OCI-LY7 (cell line): ENCODE results near the gene TMPRSS6. TPM values are rescaled to one million over a fixed set of nuclear protein-coding genes. Genes with fewer than 3 reads are reported as not detected.

Source experiments
- BruUV-seq: library from RNA; stranded (reverse); fragments of 400-500 nt; replicated peaks from 2 replicates; lab custom pipeline; 2021; lab: Mats Ljungman, UMichigan
- CTCF ChIA-PET: fragments of 300-600 bp; sonication (Branson Sonifier 250); formaldehyde crosslinking; loops from one replicate; lab custom pipeline; 2022; ENCODE audit warnings: antibody characterized with exemption; ENCODE audit not compliant: unreplicated experiment; lab: Charles Lee
- POLR2A ChIA-PET: fragments of 300-600 bp; sonication (Branson Sonifier 250); formaldehyde crosslinking; loops from one replicate; lab custom pipeline; 2022; ENCODE audit warnings: antibody characterized with exemption; lab: Charles Lee
- DNase-seq: peaks from one replicate; pipeline ENCODE4 v3.0.0-alpha.2; 2015; ENCODE audit warnings: low spot score
- H2AFZ ChIP-seq: fragments of 200-600 bp; sonication (generic), shearing (Covaris generic); 2 replicates; pipeline ENCODE4 v1.6.1; 2014; ENCODE audit warnings: mild to moderate bottlenecking, antibody characterized with exemption, low read length, moderate library complexity
- H3K27ac ChIP-seq: fragments of 200-600 bp; sonication (generic); 2 replicates; pipeline ENCODE4 v1.5.1; 2014; ENCODE audit warnings: mixed run types, low read depth, mild to moderate bottlenecking, moderate library complexity, low read length, inconsistent platforms; ENCODE audit not compliant: poor library complexity, severe bottlenecking
- H3K36me3 ChIP-seq: fragments of 200-600 bp; sonication (generic); 2 replicates; pipeline ENCODE4 v1.6.1; 2014; ENCODE audit warnings: mild to moderate bottlenecking, antibody characterized with exemption, low read length, moderate library complexity, mixed read lengths; ENCODE audit not compliant: insufficient read depth
- H3K4me1 ChIP-seq: fragments of 200-600 bp; sonication (generic); 2 replicates; pipeline ENCODE4 v1.5.1; 2014; ENCODE audit warnings: mild to moderate bottlenecking, low read length; ENCODE audit not compliant: insufficient read depth, poor library complexity, severe bottlenecking
- H3K4me2 ChIP-seq: fragments of 200-600 bp; sonication (generic); 2 replicates; pipeline ENCODE4 v1.6.1; 2014; ENCODE audit warnings: mild to moderate bottlenecking, low read length
- H3K4me3 ChIP-seq: fragments of 200-600 bp; sonication (generic); 2 replicates; pipeline ENCODE4 v1.5.1; 2014; ENCODE audit warnings: mild to moderate bottlenecking, low read depth, low read length; ENCODE audit not compliant: poor library complexity, severe bottlenecking
- H3K79me2 ChIP-seq: fragments of 200-600 bp; sonication (generic); 2 replicates; pipeline ENCODE4 v1.6.1; 2016; ENCODE audit warnings: low read depth, mild to moderate bottlenecking, low read length, moderate library complexity, mixed read lengths; ENCODE audit not compliant: insufficient read depth
- H3K9me2 ChIP-seq: fragments of 200-600 bp; sonication (generic); 2 replicates; pipeline ENCODE4 v1.6.1; 2016; ENCODE audit warnings: mild to moderate bottlenecking, low read length, mixed read lengths; ENCODE audit not compliant: insufficient read depth
- H3K9me3 ChIP-seq: fragments of 200-600 bp; sonication (generic); 2 replicates; pipeline ENCODE4 v1.6.1; 2014; ENCODE audit warnings: mild to moderate bottlenecking, mixed run types, low read length, mixed read lengths
- H4K20me1 ChIP-seq: fragments of 200-600 bp; sonication (generic); 2 replicates; pipeline ENCODE4 v1.6.1; 2014; ENCODE audit warnings: mild to moderate bottlenecking, antibody characterized with exemption, low read length, moderate library complexity, mixed read lengths; ENCODE audit not compliant: insufficient read depth
- EZH2phosphoT487 ChIP-seq: fragments of 200-600 bp; sonication (generic); IDR thresholded peaks from 2 replicates; pipeline ENCODE4 v1.6.1; 2018; ENCODE audit warnings: low read depth, borderline replicate concordance, mild to moderate bottlenecking, mixed run types, antibody characterized with exemption, low read length, moderate library complexity, mixed read lengths
- intact Hi-C: fragments of 100-400 bp; cut with micrococcal nuclease; formaldehyde crosslinking; loops from one replicate; pipeline ENCODE4 v1.10.0; 2022; ENCODE audit not compliant: unreplicated experiment
- total RNA-seq, 2 experiments: library from RNA; depleted of rRNA in 1 of 2; stranded (reverse); fragments of >200 nt in 1 of 2; shearing (Covaris generic) in 1 of 2; gene quantifications; 2 replicates each; pipeline ENCODE4 v1.2.3, GENCODE V29; 2014 to 2022
- TF ChIP-seq, protein P1 (sequence below): fragments of 200-600 bp; sonication (generic); conservative IDR thresholded peaks from 2 replicates; pipeline ENCODE4 v1.5.1; 2014; ENCODE audit warnings: mild to moderate bottlenecking, antibody characterized with exemption, low read length, moderate library complexity, mixed read lengths

The TMPRSS6 gene
- total RNA-seq, 2 experiments from 2014 or later = not detected

- POLR2A ChIA-PET = interaction anchor here (0.8 kb wide), 1 partner anchor 11 kb away, joined by 7 read pairs; no protein-coding TSS in a partner anchor
- Histone ChIP-seq H3K4me3 (no peak overlapping the region), H4K20me1 (no peaks in the 10 kb centered on the region), H3K4me1 (peaks cover 5% of the 10 kb centered on the region), H3K4me2 (no peak overlapping the region), H3K9me2 (no peaks in the 10 kb centered on the region), H3K9me3 (no peaks in the 10 kb centered on the region), H2AFZ (no peak overlapping the region), H3K79me2 (no peaks in the 10 kb centered on the region), H3K27ac (no peak overlapping the region), H3K36me3 (no peaks in the 10 kb centered on the region)
- intact Hi-C loops = loop anchor here (2.0 to 5.0 kb wide), 2 partner anchors 121 to 379 kb away; no protein-coding TSS in a partner anchor
- TF ChIP-seq, protein P1, sequence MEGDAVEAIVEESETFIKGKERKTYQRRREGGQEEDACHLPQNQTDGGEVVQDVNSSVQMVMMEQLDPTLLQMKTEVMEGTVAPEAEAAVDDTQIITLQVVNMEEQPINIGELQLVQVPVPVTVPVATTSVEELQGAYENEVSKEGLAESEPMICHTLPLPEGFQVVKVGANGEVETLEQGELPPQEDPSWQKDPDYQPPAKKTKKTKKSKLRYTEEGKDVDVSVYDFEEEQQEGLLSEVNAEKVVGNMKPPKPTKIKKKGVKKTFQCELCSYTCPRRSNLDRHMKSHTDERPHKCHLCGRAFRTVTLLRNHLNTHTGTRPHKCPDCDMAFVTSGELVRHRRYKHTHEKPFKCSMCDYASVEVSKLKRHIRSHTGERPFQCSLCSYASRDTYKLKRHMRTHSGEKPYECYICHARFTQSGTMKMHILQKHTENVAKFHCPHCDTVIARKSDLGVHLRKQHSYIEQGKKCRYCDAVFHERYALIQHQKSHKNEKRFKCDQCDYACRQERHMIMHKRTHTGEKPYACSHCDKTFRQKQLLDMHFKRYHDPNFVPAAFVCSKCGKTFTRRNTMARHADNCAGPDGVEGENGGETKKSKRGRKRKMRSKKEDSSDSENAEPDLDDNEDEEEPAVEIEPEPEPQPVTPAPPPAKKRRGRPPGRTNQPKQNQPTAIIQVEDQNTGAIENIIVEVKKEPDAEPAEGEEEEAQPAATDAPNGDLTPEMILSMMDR = peak; percentile 100
- TF ChIP-seq EZH2phosphoT487 = no peak
- CTCF ChIA-PET = no interaction called here
- DNase-seq = peak; percentile 68
- no TSS peak for BruUV-seq
These were observed 31.6 kb downstream of the TMPRSS6 start for GRCh38 chr22:37077802-37078448.

GRCh38 chr22:37075822-37076433, 33.6 kb downstream of the TMPRSS6 start:
- TF ChIP-seq EZH2phosphoT487 = no peak
- TF ChIP-seq, protein P1 = no peak

More at GRCh38 chr22:37075822-37076433, 33.6 kb downstream of the TMPRSS6 start:
- Histone ChIP-seq H3K4me3 (no peak overlapping the region), H3K9me3 (no peaks in the 10 kb centered on the region), H3K36me3 (no peaks in the 10 kb centered on the region), H3K4me1 (peaks cover 1% of the 10 kb centered on the region), H2AFZ (no peak overlapping the region), H3K27ac (no peak overlapping the region), H3K9me2 (no peaks in the 10 kb centered on the region), H3K4me2 (no peak overlapping the region), H3K79me2 (no peaks in the 10 kb centered on the region), H4K20me1 (no peaks in the 10 kb centered on the region)
- CTCF ChIA-PET = interaction anchor here (0.6 kb wide), 1 partner anchor 289 kb away, joined by 3 read pairs; no protein-coding TSS in a partner anchor
- POLR2A ChIA-PET = no interaction called here
- no peak for DNase-seq
- no TSS peak for BruUV-seq
- intact Hi-C loops = loop anchor here (5.0 kb wide), 1 partner anchor 381 kb away; no protein-coding TSS in a partner anchor
